ENCODE measurements around the gene CNPPD1.
"Not testable (repeated sequence)": the region's sequence is repeated elsewhere in the genome, so short reads cannot be mapped to it uniquely, and the experiment has no call there.

The CNPPD1 gene

GRCh38 chr2:219206328-219207133 is 29.8 kb upstream of the CNPPD1 start, which contains the start of gene ZFAND2B:
TSS of gene ZFAND2B (plus strand) at chr2:219206782. CDS start at chr2:219206988, 206 bp downstream.
- H3K27me3 ChIP-seq (ENCODE audit: control insufficient read depth, insufficient read depth, low read length) = no peaks in the 10 kb centered on the region
- no peak within 1 kb of the TSS for H3K27ac ChIP-seq (ENCODE audit: low read length)
- no peaks in the 10 kb centered on the region for H3K9me3 ChIP-seq (ENCODE audit: control insufficient read depth, low read depth, low read length)
- peak within 1 kb of the TSS; percentile 29 for H3K9ac ChIP-seq (ENCODE audit: low read length)
- peak within 1 kb of the TSS; percentile 71 for H3K4me3 ChIP-seq (ENCODE audit: low read length)
- peaks cover 3% of the 10 kb centered on the region for H3K4me1 ChIP-seq (ENCODE audit: control insufficient read depth, low read depth, low read length)
- peaks cover 26% of the 10 kb centered on the region for H3K36me3 ChIP-seq (ENCODE audit: control insufficient read depth, low read depth, low read length)

- H3K27me3 ChIP-seq (ENCODE audit: control insufficient read depth, insufficient read depth, low read length) = no peaks in the 10 kb centered on the region
- H3K36me3 ChIP-seq (ENCODE audit: control insufficient read depth, low read depth, low read length) = peaks cover 23% of the 10 kb centered on the region
- H3K27ac ChIP-seq (ENCODE audit: low read length) = no peak overlapping the region
- H3K9me3 ChIP-seq (ENCODE audit: control insufficient read depth, low read depth, low read length) = no peaks in the 10 kb centered on the region
- peak overlapping the region; percentile 71 for H3K4me3 ChIP-seq (ENCODE audit: low read length)
- H3K9ac ChIP-seq (ENCODE audit: low read length) = peak overlapping the region; percentile 29
- H3K4me1 ChIP-seq (ENCODE audit: control insufficient read depth, low read depth, low read length) = peaks cover 3% of the 10 kb centered on the region
Measured at GRCh38 chr2:219205981-219206327, 29.2 kb upstream of the CNPPD1 start.

GRCh38 chr2:219205165-219205538 is 28.4 kb upstream of the CNPPD1 start:
- Histone ChIP-seq H3K36me3 (ENCODE audit: control insufficient read depth, low read depth, low read length) (peaks cover 15% of the 10 kb centered on the region), H3K27ac (ENCODE audit: low read length) (no peak overlapping the region), H3K27me3 (ENCODE audit: control insufficient read depth, insufficient read depth, low read length) (no peaks in the 10 kb centered on the region), H3K9ac (ENCODE audit: low read length) (no peak overlapping the region), H3K9me3 (ENCODE audit: control insufficient read depth, low read depth, low read length) (no peaks in the 10 kb centered on the region), H3K4me1 (ENCODE audit: control insufficient read depth, low read depth, low read length) (peaks cover 3% of the 10 kb centered on the region), H3K4me3 (ENCODE audit: low read length) (no peak overlapping the region)

GRCh38 chr2:219204425-219205164 is 27.9 kb upstream of the CNPPD1 start:
- Histone ChIP-seq H3K36me3 (ENCODE audit: control insufficient read depth, low read depth, low read length) (peaks cover 10% of the 10 kb centered on the region), H3K9me3 (ENCODE audit: control insufficient read depth, low read depth, low read length) (no peaks in the 10 kb centered on the region), H3K4me3 (ENCODE audit: low read length) (no peak overlapping the region), H3K27me3 (ENCODE audit: control insufficient read depth, insufficient read depth, low read length) (no peaks in the 10 kb centered on the region), H3K4me1 (ENCODE audit: control insufficient read depth, low read depth, low read length) (peaks cover 3% of the 10 kb centered on the region), H3K27ac (ENCODE audit: low read length) (no peak overlapping the region), H3K9ac (ENCODE audit: low read length) (no peak overlapping the region)

- not testable (repeated sequence) for H3K36me3 ChIP-seq (ENCODE audit: control insufficient read depth, low read depth, low read length); H3K9me3 ChIP-seq (ENCODE audit: control insufficient read depth, low read depth, low read length); H3K27ac ChIP-seq (ENCODE audit: low read length); H3K27me3 ChIP-seq (ENCODE audit: control insufficient read depth, insufficient read depth, low read length); H3K4me1 ChIP-seq (ENCODE audit: control insufficient read depth, low read depth, low read length); H3K9ac ChIP-seq (ENCODE audit: low read length); H3K4me3 ChIP-seq (ENCODE audit: low read length)
Measured at GRCh38 chr2:219201331-219201730, 24.6 kb upstream of the CNPPD1 start.

GRCh38 chr2:219200502-219201326 is 24.0 kb upstream of the CNPPD1 start:
- H3K9me3 ChIP-seq (ENCODE audit: control insufficient read depth, low read depth, low read length) = not testable (repeated sequence)

GRCh38 chr2:219199470-219200211 is 22.9 kb upstream of the CNPPD1 start:
- Histone ChIP-seq H3K4me3 (ENCODE audit: low read length) (no peak overlapping the region), H3K9me3 (ENCODE audit: control insufficient read depth, low read depth, low read length) (no peaks in the 10 kb centered on the region), H3K4me1 (ENCODE audit: control insufficient read depth, low read depth, low read length) (no peaks in the 10 kb centered on the region), H3K27ac (ENCODE audit: low read length) (no peak overlapping the region), H3K36me3 (ENCODE audit: control insufficient read depth, low read depth, low read length) (no peaks in the 10 kb centered on the region), H3K27me3 (ENCODE audit: control insufficient read depth, insufficient read depth, low read length) (no peaks in the 10 kb centered on the region), H3K9ac (ENCODE audit: low read length) (no peak overlapping the region)

More at GRCh38 chr2:219200502-219201326, 24.0 kb upstream of the CNPPD1 start:
- not testable (repeated sequence) for H3K27me3 ChIP-seq (ENCODE audit: control insufficient read depth, insufficient read depth, low read length); H3K27ac ChIP-seq (ENCODE audit: low read length); H3K4me1 ChIP-seq (ENCODE audit: control insufficient read depth, low read depth, low read length); H3K9ac ChIP-seq (ENCODE audit: low read length); H3K36me3 ChIP-seq (ENCODE audit: control insufficient read depth, low read depth, low read length); H3K4me3 ChIP-seq (ENCODE audit: low read length)

GRCh38 chr2:219198974-219199373 is 22.2 kb upstream of the CNPPD1 start:
- Histone ChIP-seq H3K4me1 (ENCODE audit: control insufficient read depth, low read depth, low read length) (no peaks in the 10 kb centered on the region), H3K27ac (ENCODE audit: low read length) (no peak overlapping the region), H3K4me3 (ENCODE audit: low read length) (no peak overlapping the region), H3K9me3 (ENCODE audit: control insufficient read depth, low read depth, low read length) (no peaks in the 10 kb centered on the region), H3K27me3 (ENCODE audit: control insufficient read depth, insufficient read depth, low read length) (no peaks in the 10 kb centered on the region), H3K36me3 (ENCODE audit: control insufficient read depth, low read depth, low read length) (no peaks in the 10 kb centered on the region), H3K9ac (ENCODE audit: low read length) (no peak overlapping the region)

- Histone ChIP-seq H3K27ac (ENCODE audit: low read length) (no peak overlapping the region), H3K27me3 (ENCODE audit: control insufficient read depth, insufficient read depth, low read length) (no peaks in the 10 kb centered on the region), H3K9ac (ENCODE audit: low read length) (no peak overlapping the region), H3K4me3 (ENCODE audit: low read length) (no peak overlapping the region), H3K9me3 (ENCODE audit: control insufficient read depth, low read depth, low read length) (no peaks in the 10 kb centered on the region), H3K4me1 (ENCODE audit: control insufficient read depth, low read depth, low read length) (no peaks in the 10 kb centered on the region), H3K36me3 (ENCODE audit: control insufficient read depth, low read depth, low read length) (no peaks in the 10 kb centered on the region)
Measured at GRCh38 chr2:219197388-219197787, 20.7 kb upstream of the CNPPD1 start.

GRCh38 chr2:219186754-219187456 is 10.2 kb upstream of the CNPPD1 start:
- Histone ChIP-seq H3K9me3 (ENCODE audit: control insufficient read depth, low read depth, low read length) (no peaks in the 10 kb centered on the region), H3K9ac (ENCODE audit: low read length) (no peak overlapping the region), H3K27ac (ENCODE audit: low read length) (no peak overlapping the region), H3K4me3 (ENCODE audit: low read length) (no peak overlapping the region), H3K36me3 (ENCODE audit: control insufficient read depth, low read depth, low read length) (peaks cover 11% of the 10 kb centered on the region), H3K27me3 (ENCODE audit: control insufficient read depth, insufficient read depth, low read length) (no peaks in the 10 kb centered on the region), H3K4me1 (ENCODE audit: control insufficient read depth, low read depth, low read length) (no peaks in the 10 kb centered on the region)
